ENCODE data around the gene EPN3.

EPN3 gene

GRCh38 chr17:50584116-50584515 is 51.6 kb downstream of the EPN3 start:
- in situ Hi-C loops (cut with MboI; ENCODE audit: low sequenced_read_pairs) = no loop called here

- in situ Hi-C loops (cut with MboI; ENCODE audit: low sequenced_read_pairs) = no loop called here
Measured at GRCh38 chr17:50584749-50585148, 52.2 kb downstream of the EPN3 start.

GRCh38 chr17:50585346-50585745 is 52.8 kb downstream of the EPN3 start:
- in situ Hi-C loops (cut with MboI; ENCODE audit: low sequenced_read_pairs) = no loop called here

GRCh38 chr17:50585891-50586290 is 53.4 kb downstream of the EPN3 start:
- in situ Hi-C loops (cut with MboI; ENCODE audit: low sequenced_read_pairs) = no loop called here

GRCh38 chr17:50586421-50587247 is 54.1 kb downstream of the EPN3 start:
- in situ Hi-C loops (cut with MboI; ENCODE audit: low sequenced_read_pairs) = no loop called here

GRCh38 chr17:50587571-50587970 is 55.0 kb downstream of the EPN3 start:
- in situ Hi-C loops (cut with MboI; ENCODE audit: low sequenced_read_pairs) = no loop called here

GRCh38 chr17:50588391-50589049 is 56.0 kb downstream of the EPN3 start:
- in situ Hi-C loops (cut with MboI; ENCODE audit: low sequenced_read_pairs) = no loop called here

GRCh38 chr17:50589095-50589705 is 56.7 kb downstream of the EPN3 start:
- in situ Hi-C loops (cut with MboI; ENCODE audit: low sequenced_read_pairs) = no loop called here

GRCh38 chr17:50590946-50591737 is 58.6 kb downstream of the EPN3 start:
- in situ Hi-C loops (cut with MboI; ENCODE audit: low sequenced_read_pairs) = no loop called here

- in situ Hi-C loops (cut with MboI; ENCODE audit: low sequenced_read_pairs) = no loop called here
Measured at GRCh38 chr17:50593321-50593720, 60.8 kb downstream of the EPN3 start.

Measured in HL-60/S4 treated with retinoic acid at 250 ng/mL for 4 days and 3 days (cell line).